ENCODE measurements around the gene RERG.
"Not testable (repeated sequence)": the region's sequence is repeated elsewhere in the genome, so short reads cannot be mapped to it uniquely, and the experiment has no call there.

The RERG gene

GRCh38 chr12:15123401-15123800 is 97.8 kb downstream of the RERG start:
- no peaks in the 10 kb centered on the region for H3K9me3 ChIP-seq (ENCODE audit: control insufficient read depth in 1 of 2, low read length in 2 of 2)
- H3K27ac ChIP-seq (ENCODE audit: low read length), result no peak overlapping the region
- no peaks in the 10 kb centered on the region for H3K36me3 ChIP-seq (ENCODE audit: control insufficient read depth in 1 of 2, insufficient read depth in 2 of 2, low read length in 2 of 2)
- H3K4me3 ChIP-seq (ENCODE audit: low read depth in 1 of 2, low read length in 2 of 2), result no peak overlapping the region
- H3K4me1 ChIP-seq (ENCODE audit: control insufficient read depth in 1 of 2, insufficient read depth in 2 of 2, low read length in 2 of 2), result no peaks in the 10 kb centered on the region
- no peaks in the 10 kb centered on the region for H3K27me3 ChIP-seq (ENCODE audit: low read depth, low read length)

GRCh38 chr12:15122344-15122743 is 98.9 kb downstream of the RERG start:
- Histone ChIP-seq H3K27me3 (ENCODE audit: low read depth, low read length) (no peaks in the 10 kb centered on the region), H3K36me3 (ENCODE audit: control insufficient read depth in 1 of 2, insufficient read depth in 2 of 2, low read length in 2 of 2) (no peaks in the 10 kb centered on the region), H3K4me3 (ENCODE audit: low read depth in 1 of 2, low read length in 2 of 2) (no peak overlapping the region), H3K9me3 (ENCODE audit: control insufficient read depth in 1 of 2, low read length in 2 of 2) (no peaks in the 10 kb centered on the region), H3K27ac (ENCODE audit: low read length) (no peak overlapping the region), H3K4me1 (ENCODE audit: control insufficient read depth in 1 of 2, insufficient read depth in 2 of 2, low read length in 2 of 2) (no peaks in the 10 kb centered on the region)

DNA sequence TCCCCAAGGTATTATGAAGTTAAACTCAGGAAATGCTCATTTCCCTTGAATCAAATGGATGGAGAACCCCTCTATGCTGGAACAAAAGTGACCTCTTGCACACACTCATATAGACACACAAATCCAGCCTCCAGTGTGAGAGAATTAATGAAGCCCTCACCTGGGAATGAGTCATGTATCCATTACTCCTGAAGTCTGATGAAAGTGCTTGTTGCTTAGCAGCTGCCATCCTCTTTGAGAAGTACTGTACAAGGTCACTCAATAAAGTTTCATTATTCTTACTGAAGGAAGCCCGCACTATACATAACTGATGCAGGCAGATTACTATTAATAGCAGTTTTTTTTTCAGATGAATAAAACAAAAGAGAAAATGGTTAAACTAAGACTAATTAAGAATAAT is 102.3 kb downstream of the RERG start:
- H3K27ac ChIP-seq (ENCODE audit: low read length), result no peak overlapping the region
- no peaks in the 10 kb centered on the region for H3K9me3 ChIP-seq (ENCODE audit: control insufficient read depth in 1 of 2, low read length in 2 of 2)
- no peaks in the 10 kb centered on the region for H3K27me3 ChIP-seq (ENCODE audit: low read depth, low read length)
- H3K4me1 ChIP-seq (ENCODE audit: control insufficient read depth in 1 of 2, insufficient read depth in 2 of 2, low read length in 2 of 2), result peaks cover 3 to 8% of the 10 kb centered on the region in 2 donors
- no peak overlapping the region for H3K4me3 ChIP-seq (ENCODE audit: low read depth in 1 of 2, low read length in 2 of 2)
- H3K36me3 ChIP-seq (ENCODE audit: control insufficient read depth in 1 of 2, insufficient read depth in 2 of 2, low read length in 2 of 2), result no peaks in the 10 kb centered on the region

DNA sequence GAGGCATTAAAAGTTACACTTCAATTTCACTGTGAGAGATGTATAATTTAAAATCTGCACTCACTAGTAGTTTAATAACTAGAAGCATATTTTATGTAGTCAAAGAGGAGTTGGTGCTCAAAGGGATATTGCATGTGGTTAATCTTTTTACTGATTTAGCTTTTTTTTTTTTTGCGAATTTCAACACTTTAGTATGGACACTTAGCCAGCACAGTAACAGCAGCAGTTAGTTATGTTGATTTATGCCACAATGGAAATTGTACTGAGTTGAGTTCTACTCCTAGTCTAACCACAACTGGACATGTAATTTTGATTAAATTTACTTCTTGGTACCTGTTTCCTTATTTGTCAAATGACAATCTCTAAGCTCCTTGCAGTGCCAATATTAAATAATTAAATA is 104.2 kb downstream of the RERG start:
- H3K27ac ChIP-seq (ENCODE audit: low read length), result no peak overlapping the region
- no peaks in the 10 kb centered on the region for H3K27me3 ChIP-seq (ENCODE audit: low read depth, low read length)
- H3K36me3 ChIP-seq (ENCODE audit: control insufficient read depth in 1 of 2, insufficient read depth in 2 of 2, low read length in 2 of 2), result no peaks in the 10 kb centered on the region
- H3K4me1 ChIP-seq (ENCODE audit: control insufficient read depth in 1 of 2, insufficient read depth in 2 of 2, low read length in 2 of 2), result peaks cover 3 to 8% of the 10 kb centered on the region in 2 donors
- H3K4me3 ChIP-seq (ENCODE audit: low read depth in 1 of 2, low read length in 2 of 2), result no peak overlapping the region
- no peaks in the 10 kb centered on the region for H3K9me3 ChIP-seq (ENCODE audit: control insufficient read depth in 1 of 2, low read length in 2 of 2)

- Histone ChIP-seq H3K27me3 (ENCODE audit: low read depth, low read length) (no peaks in the 10 kb centered on the region), H3K9me3 (ENCODE audit: control insufficient read depth in 1 of 2, low read length in 2 of 2) (no peaks in the 10 kb centered on the region), H3K4me1 (ENCODE audit: control insufficient read depth in 1 of 2, insufficient read depth in 2 of 2, low read length in 2 of 2) (peaks cover 3 to 8% of the 10 kb centered on the region in 2 donors), H3K27ac (ENCODE audit: low read length) (no peak overlapping the region), H3K36me3 (ENCODE audit: control insufficient read depth in 1 of 2, insufficient read depth in 2 of 2, low read length in 2 of 2) (no peaks in the 10 kb centered on the region), H3K4me3 (ENCODE audit: low read depth in 1 of 2, low read length in 2 of 2) (no peak overlapping the region)
Measured at GRCh38 chr12:15116086-15116485, 105.1 kb downstream of the RERG start.

DNA sequence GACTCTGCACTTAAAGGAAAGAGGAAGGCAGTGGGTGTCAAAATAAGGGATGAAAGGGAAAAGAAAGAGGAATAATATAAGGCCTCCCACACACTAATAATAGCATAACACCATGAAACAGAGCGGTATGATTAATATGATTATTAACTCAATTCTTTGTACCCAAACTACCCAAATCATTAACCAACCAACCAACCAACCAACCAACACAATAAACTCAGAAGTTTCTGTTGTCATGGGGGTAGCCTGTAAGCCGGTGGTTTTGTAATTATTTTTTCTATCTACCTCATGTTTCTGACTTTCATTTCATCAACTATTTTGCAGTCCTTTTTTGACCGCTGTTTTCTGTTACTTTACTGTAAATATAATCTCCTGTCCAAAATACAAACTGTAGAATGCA is 105.8 kb downstream of the RERG start:
- no peak overlapping the region for H3K27ac ChIP-seq (ENCODE audit: low read length)
- no peaks in the 10 kb centered on the region for H3K27me3 ChIP-seq (ENCODE audit: low read depth, low read length)
- no peaks in the 10 kb centered on the region for H3K36me3 ChIP-seq (ENCODE audit: control insufficient read depth in 1 of 2, insufficient read depth in 2 of 2, low read length in 2 of 2)
- no peak overlapping the region for H3K4me3 ChIP-seq (ENCODE audit: low read depth in 1 of 2, low read length in 2 of 2)
- peaks cover 3 to 8% of the 10 kb centered on the region in 2 donors for H3K4me1 ChIP-seq (ENCODE audit: control insufficient read depth in 1 of 2, insufficient read depth in 2 of 2, low read length in 2 of 2)
- no peaks in the 10 kb centered on the region for H3K9me3 ChIP-seq (ENCODE audit: control insufficient read depth in 1 of 2, low read length in 2 of 2)

DNA sequence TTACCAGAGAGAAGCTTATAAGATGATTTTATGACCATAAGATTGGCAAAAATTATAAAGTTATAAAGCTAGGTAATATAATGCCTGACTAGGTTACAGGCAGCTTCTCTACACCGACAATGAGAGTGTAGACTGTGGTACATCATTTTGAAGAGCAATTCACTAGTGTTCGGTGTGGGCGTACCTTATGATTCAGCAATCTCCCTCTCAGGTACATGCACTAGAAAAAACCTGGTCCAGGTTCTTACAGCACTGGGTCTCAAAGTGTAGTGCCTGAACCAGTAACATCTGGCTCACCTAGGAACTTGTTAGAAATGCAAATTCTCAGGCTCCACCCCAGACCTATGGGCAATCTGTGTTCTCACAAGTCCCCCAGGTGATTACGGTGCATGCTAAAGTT is 106.7 kb downstream of the RERG start:
- H3K9me3 ChIP-seq (ENCODE audit: control insufficient read depth in 1 of 2, low read length in 2 of 2), result no peaks in the 10 kb centered on the region
- no peaks in the 10 kb centered on the region for H3K36me3 ChIP-seq (ENCODE audit: control insufficient read depth in 1 of 2, insufficient read depth in 2 of 2, low read length in 2 of 2)
- H3K4me3 ChIP-seq (ENCODE audit: low read depth in 1 of 2, low read length in 2 of 2), result no peak overlapping the region
- H3K27ac ChIP-seq (ENCODE audit: low read length), result no peak overlapping the region
- no peaks in the 10 kb centered on the region for H3K27me3 ChIP-seq (ENCODE audit: low read depth, low read length)
- peaks cover 3 to 8% of the 10 kb centered on the region in 2 donors for H3K4me1 ChIP-seq (ENCODE audit: control insufficient read depth in 1 of 2, insufficient read depth in 2 of 2, low read length in 2 of 2)

DNA sequence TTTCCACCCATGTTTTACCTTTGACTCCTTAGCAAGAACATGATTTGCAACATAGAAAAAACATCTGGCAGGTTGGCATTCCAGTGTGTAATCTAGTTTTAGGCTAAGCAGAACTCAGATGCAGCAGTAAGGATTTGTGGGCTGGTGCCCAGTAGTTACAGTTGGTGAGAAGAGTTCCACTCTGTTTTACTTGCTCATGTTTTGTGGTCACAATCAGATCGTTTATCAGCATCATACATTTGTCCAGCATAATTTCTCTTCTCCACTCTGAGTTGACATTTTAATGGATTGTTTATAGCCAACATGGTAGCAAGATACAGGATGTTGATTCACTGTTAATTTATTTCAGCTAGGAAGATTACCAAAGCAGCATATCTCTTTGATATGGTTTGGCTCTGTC is 128.4 kb downstream of the RERG start:
- no peak overlapping the region for H3K4me3 ChIP-seq (ENCODE audit: low read depth in 1 of 2, low read length in 2 of 2)
- no peaks in the 10 kb centered on the region for H3K27me3 ChIP-seq (ENCODE audit: low read depth, low read length)
- no peaks in the 10 kb centered on the region for H3K36me3 ChIP-seq (ENCODE audit: control insufficient read depth in 1 of 2, insufficient read depth in 2 of 2, low read length in 2 of 2)
- no peaks in the 10 kb centered on the region for H3K4me1 ChIP-seq (ENCODE audit: control insufficient read depth in 1 of 2, insufficient read depth in 2 of 2, low read length in 2 of 2)
- no peak overlapping the region for H3K27ac ChIP-seq (ENCODE audit: low read length)
- no peaks in the 10 kb centered on the region for H3K9me3 ChIP-seq (ENCODE audit: control insufficient read depth in 1 of 2, low read length in 2 of 2)

DNA sequence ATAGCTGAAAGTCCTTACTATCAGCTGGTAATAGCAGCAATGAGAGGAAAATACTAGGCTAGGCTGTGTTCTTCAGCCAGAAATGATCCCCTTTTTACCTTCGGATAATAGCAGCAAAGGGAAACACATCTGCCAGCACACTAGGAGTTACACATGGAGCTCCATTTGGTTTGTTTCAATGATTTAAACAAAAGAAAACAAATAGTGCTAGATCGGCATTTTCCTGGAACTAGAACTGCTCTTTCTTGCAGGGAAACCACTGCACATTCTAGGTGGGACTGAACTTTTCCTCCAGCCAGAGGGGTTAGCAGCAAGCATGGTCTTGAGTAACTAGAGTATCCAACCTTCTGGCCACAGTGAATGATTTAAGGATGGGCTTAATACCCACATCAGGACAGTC is 130.8 kb downstream of the RERG start:
- H3K36me3 ChIP-seq (ENCODE audit: control insufficient read depth in 1 of 2, insufficient read depth in 2 of 2, low read length in 2 of 2), result no peaks in the 10 kb centered on the region
- no peaks in the 10 kb centered on the region for H3K9me3 ChIP-seq (ENCODE audit: control insufficient read depth in 1 of 2, low read length in 2 of 2)
- no peaks in the 10 kb centered on the region for H3K27me3 ChIP-seq (ENCODE audit: low read depth, low read length)
- H3K27ac ChIP-seq (ENCODE audit: low read length), result no peak overlapping the region
- no peak overlapping the region for H3K4me3 ChIP-seq (ENCODE audit: low read depth in 1 of 2, low read length in 2 of 2)
- H3K4me1 ChIP-seq (ENCODE audit: control insufficient read depth in 1 of 2, insufficient read depth in 2 of 2, low read length in 2 of 2), result no peaks in the 10 kb centered on the region

- no peaks in the 10 kb centered on the region for H3K36me3 ChIP-seq (ENCODE audit: control insufficient read depth in 1 of 2, insufficient read depth in 2 of 2, low read length in 2 of 2)
- no peaks in the 10 kb centered on the region for H3K9me3 ChIP-seq (ENCODE audit: control insufficient read depth in 1 of 2, low read length in 2 of 2)
- H3K4me3 ChIP-seq (ENCODE audit: low read depth in 1 of 2, low read length in 2 of 2), result no peak overlapping the region
- H3K4me1 ChIP-seq (ENCODE audit: control insufficient read depth in 1 of 2, insufficient read depth in 2 of 2, low read length in 2 of 2), result no peaks in the 10 kb centered on the region
- H3K27ac ChIP-seq (ENCODE audit: low read length), result no peak overlapping the region
- no peaks in the 10 kb centered on the region for H3K27me3 ChIP-seq (ENCODE audit: low read depth, low read length)
Measured at GRCh38 chr12:15088105-15088504, 133.1 kb downstream of the RERG start.

GRCh38 chr12:15077751-15078150 is 143.5 kb downstream of the RERG start:
- H3K4me1 ChIP-seq (ENCODE audit: control insufficient read depth in 1 of 2, insufficient read depth in 2 of 2, low read length in 2 of 2); H3K9me3 ChIP-seq (ENCODE audit: control insufficient read depth in 1 of 2, low read length in 2 of 2); H3K27ac ChIP-seq (ENCODE audit: low read length); H3K27me3 ChIP-seq (ENCODE audit: low read depth, low read length); H3K36me3 ChIP-seq (ENCODE audit: control insufficient read depth in 1 of 2, insufficient read depth in 2 of 2, low read length in 2 of 2); H3K4me3 ChIP-seq (ENCODE audit: low read depth in 1 of 2, low read length in 2 of 2): not testable (repeated sequence)

- H3K4me1 ChIP-seq (ENCODE audit: control insufficient read depth in 1 of 2, insufficient read depth in 2 of 2, low read length in 2 of 2), result no peaks in the 10 kb centered on the region
- H3K27ac ChIP-seq (ENCODE audit: low read length), result no peak overlapping the region
- H3K9me3 ChIP-seq (ENCODE audit: control insufficient read depth in 1 of 2, low read length in 2 of 2), result no peaks in the 10 kb centered on the region
- H3K36me3 ChIP-seq (ENCODE audit: control insufficient read depth in 1 of 2, insufficient read depth in 2 of 2, low read length in 2 of 2), result no peaks in the 10 kb centered on the region
- no peaks in the 10 kb centered on the region for H3K27me3 ChIP-seq (ENCODE audit: low read depth, low read length)
- H3K4me3 ChIP-seq (ENCODE audit: low read depth in 1 of 2, low read length in 2 of 2), result no peak overlapping the region
Measured at GRCh38 chr12:15074351-15074750, 146.9 kb downstream of the RERG start.

Data from muscle layer of duodenum (tissue), 2 donors.